Measurements from ENCODE around the gene PADI6. TPM values are rescaled to one million over a fixed set of nuclear protein-coding genes. Genes with fewer than 3 reads are reported as not detected.

Gene PADI6
- polyA plus RNA-seq, 1 of the 3 experiments (the other 2 are of a cell fraction): not detected

GRCh38 chr1:17439250-17440073 is 67.5 kb downstream of the PADI6 start, which contains the start of gene RCC2:
RCC2 (minus strand) TSS chr1:17439677; CDS start chr1:17438514, 1,163 bp downstream.
- ChIA-PET CTCF (interaction anchor here (0.6 to 5.7 kb wide), 15 partner anchors 9 to 168 kb away, joined by 3 to 35 read pairs (median 4); no protein-coding TSS in a partner anchor), POLR2A (interaction anchor here (0.5 to 0.6 kb wide), 3 partner anchors 31 to 253 kb away, joined by 4 to 6 read pairs (median 4); no protein-coding TSS in a partner anchor)
- H3K4me1 ChIP-seq (ENCODE audit: control insufficient read depth in 1 of 2, insufficient read depth in 2 of 2, low read depth in 1 of 2, low read length in 1 of 2): peaks cover 25 to 48% of the 10 kb centered on the region in 2 experiments
- H3K9me3 ChIP-seq: no peaks in the 10 kb centered on the region
- H3K4me2 ChIP-seq: peak within 1 kb of the TSS; percentile 98
- H3K27ac ChIP-seq (ENCODE audit: low read depth in 2 of 2, low read length in 1 of 2): peak within 1 kb of the TSS; percentile 97 to 98
- peak within 1 kb of the TSS; percentile 86 to 99 for H3K4me3 ChIP-seq (ENCODE audit: low read depth in 2 of 2, low read length in 1 of 2)
- peaks cover 50% of the 10 kb centered on the region for H3K79me2 ChIP-seq (ENCODE audit: insufficient read depth)
- H3K9me2 ChIP-seq: no peaks in the 10 kb centered on the region
- H3K27me3 ChIP-seq (ENCODE audit: insufficient read depth): no peaks in the 10 kb centered on the region
- peaks cover 37% of the 10 kb centered on the region for H3F3A ChIP-seq (replicated peaks; ENCODE audit: insufficient read depth)
- H3K9ac ChIP-seq: peak within 1 kb of the TSS; percentile 98
- TF ChIP-seq REST (IDR thresholded peaks at IDR 0.05; ENCODE audit: low read depth, low read length) (0 out of 2 replicates have a peak, but pooled peaks have one; percentile 27), RAD21 (IDR thresholded peaks at IDR 0.05; ENCODE audit: low read length) (no peak), NRF1 (IDR thresholded peaks at IDR 0.05; ENCODE audit: low read depth, low read length) (peak; percentile 66), SIN3A (IDR thresholded peaks at IDR 0.05; ENCODE audit: borderline replicate concordance, low read depth, low read length) (peak; percentile 54; the same call in 1 of the 2 replicates), TAF1 (IDR thresholded peaks at IDR 0.05; ENCODE audit: borderline replicate concordance, low read depth, low read length) (peak; percentile 90), EP300 (IDR thresholded peaks at IDR 0.05; ENCODE audit: borderline replicate concordance in 1 of 2, low read depth in 1 of 2, low read length in 1 of 2) (peak in 1 of 2 experiments; percentile 10; a peak in 1 of 4 replicates), CHD2 (IDR thresholded peaks at IDR 0.05; ENCODE audit: low read length, partially characterized antibody) (peak; percentile 16), FOSL2 (IDR thresholded peaks at IDR 0.05; ENCODE audit: borderline replicate concordance, low read depth) (no peak), MAX (IDR thresholded peaks at IDR 0.05; ENCODE audit: low read depth) (peak; percentile 89), POLR2AphosphoS5 (IDR thresholded peaks at IDR 0.05; ENCODE audit: low read depth, low read length) (peak; percentile 76), EZH2phosphoT487 (IDR thresholded peaks at IDR 0.05; ENCODE audit: borderline replicate concordance, low read depth) (no peak), TCF12 (IDR thresholded peaks at IDR 0.05) (0 out of 2 replicates have a peak, but pooled peaks have one; percentile 20), MXI1 (IDR thresholded peaks at IDR 0.05; ENCODE audit: low read depth, low read length) (peak; percentile 81)
- H4K20me1 ChIP-seq (ENCODE audit: insufficient read depth): peaks cover 25% of the 10 kb centered on the region
- H2AFZ ChIP-seq (ENCODE audit: low read depth): peak within 1 kb of the TSS; percentile 97
- DNase-seq: peak; percentile 96
- WGBS (ENCODE audit: low lambda C conversion rate): under 1% methylated on average over 29 of the region's 75 CpGs
- H3K36me3 ChIP-seq (replicated peaks in 1 of 2; ENCODE audit: control insufficient read depth in 1 of 2, insufficient read depth in 2 of 2, low read length in 1 of 2): peaks cover 5 to 6% of the 10 kb centered on the region in 2 experiments
